Head of caudate nucleus (tissue), 42 donors: Measurements from ENCODE around the gene LCOR.
A peak's percentile ranks its signal among the peaks of the same experiment; 100 is the strongest.

Source experiments
- DNase-seq, 42 donors: peaks; one replicate each; pipeline versions ENCODE4 v3.0.0 to v3.0.0-alpha.2; 2020 to 2021; ENCODE audit warnings: mixed read lengths in 7 of 42
- intact Hi-C: fragments of 100-400 bp; cut with DNase I; formaldehyde crosslinking; loops from one replicate; pipeline ENCODE4 v1.15.0; 2022

Gene LCOR

GRCh38 chr10:96967847-96968246, 135.7 kb downstream of the LCOR start:
- intact Hi-C loops: no loop called here
- no peak for DNase-seq

- no peak for DNase-seq
- intact Hi-C loops: no loop called here
Measured at GRCh38 chr10:96968682-96969423, 136.8 kb downstream of the LCOR start.

- intact Hi-C loops: no loop called here
- no peak for DNase-seq
Measured at GRCh38 chr10:96971324-96971723, 139.2 kb downstream of the LCOR start.

- intact Hi-C loops: no loop called here
- DNase-seq: no peak
Measured at GRCh38 chr10:96972264-96972663, 140.2 kb downstream of the LCOR start.

GRCh38 chr10:96973809-96974747, 142.0 kb downstream of the LCOR start:
- no peak for DNase-seq
- intact Hi-C loops: no loop called here

GRCh38 chr10:96975136-96975535, 143.0 kb downstream of the LCOR start:
- intact Hi-C loops: no loop called here
- DNase-seq: no peak

GRCh38 chr10:96978621-96979154, 146.6 kb downstream of the LCOR start:
- intact Hi-C loops: no loop called here
- DNase-seq: no peak

GRCh38 chr10:96982149-96982930, 150.2 kb downstream of the LCOR start:
- DNase-seq: no peak
- intact Hi-C loops: no loop called here

- DNase-seq: peak in 9 of 42 donors; percentile 16 to 63 (median 34)
- intact Hi-C loops: no loop called here
Measured at GRCh38 chr10:96984541-96985131, 152.5 kb downstream of the LCOR start.

- intact Hi-C loops: no loop called here
- peak in 3 of 42 donors; percentile 35 to 52 (median 51) for DNase-seq
Measured at GRCh38 chr10:96986200-96986856, 154.2 kb downstream of the LCOR start.

- intact Hi-C loops: no loop called here
- DNase-seq: no peak
Measured at GRCh38 chr10:96987141-96987841, 155.2 kb downstream of the LCOR start.

GRCh38 chr10:96987842-96988175, 155.7 kb downstream of the LCOR start:
- intact Hi-C loops: no loop called here

GRCh38 chr10:96988426-96988825, 156.3 kb downstream of the LCOR start:
- DNase-seq: no peak
- intact Hi-C loops: no loop called here

More at GRCh38 chr10:96987842-96988175, 155.7 kb downstream of the LCOR start:
- DNase-seq: no peak

- DNase-seq: no peak
- intact Hi-C loops: no loop called here
Measured at GRCh38 chr10:96991313-96991841, 159.3 kb downstream of the LCOR start.

- intact Hi-C loops: no loop called here
- peak in 1 of 42 donors; percentile 16 for DNase-seq
Measured at GRCh38 chr10:96992721-96993120, 160.6 kb downstream of the LCOR start.

GRCh38 chr10:96995851-96996250, 163.8 kb downstream of the LCOR start:
- DNase-seq: no peak
- intact Hi-C loops: no loop called here

GRCh38 chr10:96996275-96996965, 164.3 kb downstream of the LCOR start:
- intact Hi-C loops: no loop called here
- DNase-seq: peak in 1 of 42 donors; percentile 16
